K562 (cell line): Measurements from ENCODE around the gene QKI. TPM values are rescaled to one million over a fixed set of nuclear protein-coding genes. Genes with fewer than 3 reads are reported as not detected.

Experiments used
- ATAC-seq: fragments of 200-7000 bp; cut with Tn5 transposase; 3 replicates; pipeline ENCODE4 v1.9.1; 2020; ENCODE audit warnings: moderate library complexity
- BruUV-seq: library from RNA; stranded (reverse); fragments of 400-500 nt; replicated peaks from 2 replicates; lab custom pipeline; 2021; lab: Mats Ljungman, UMichigan
- CTCF ChIA-PET: fragments of 300-600 bp; formaldehyde crosslinking; extraction: SDS; loops from one replicate; lab custom pipeline; 2021; ENCODE audit warnings: low intra/inter-chr PET ratio; lab: Yijun Ruan, JAX
- POLR2A ChIA-PET: fragments of 300-600, 350-650 bp; sonication (Branson Sonifier 250); formaldehyde crosslinking; extraction: SDS; loops from one replicate; lab custom pipeline; 2021; ENCODE audit warnings: antibody characterized with exemption, inconsistent platforms; lab: Yijun Ruan, JAX
- DNase-seq, 4 experiments: peaks; one replicate each; pipeline versions ENCODE4 v3.0.0 to v3.0.0-alpha.2; 2011 to 2018; ENCODE audit warnings: low spot score in 3 of 4, mixed read lengths in 3 of 4; ENCODE audit errors: extremely low read depth in 1 of 4
- FAIRE-seq: peaks from 2 replicates; lab custom pipeline; 2011; peaks lifted over from hg19 to GRCh38; lab: Jason Lieb, UNC
- H2AFZ ChIP-seq: 2 replicates; pipeline ENCODE4 v1.6.0; 2011; ENCODE audit warnings: low read depth, low read length, control low read depth, inconsistent platforms
- H3K27ac ChIP-seq: fragments of 200-600 bp; 3 replicates; pipeline ENCODE4 v1.8.0; 2011; ENCODE audit warnings: low read depth, mild to moderate bottlenecking, control low read depth, inconsistent platforms, low read length, moderate library complexity, mixed read lengths; ENCODE audit errors: extremely low read depth
- H3K27me3 ChIP-seq, 2 experiments: fragments of 300-600 bp in 1 of 2; 2 replicates in 1 of 2; 3 replicates in 1 of 2; pipeline versions ENCODE4 v1.6.0 to v1.8.0; 2011; ENCODE audit warnings: inconsistent platforms in 2 of 2, low read length in 2 of 2, mild to moderate bottlenecking in 1 of 2, mixed read lengths in 1 of 2, moderate library complexity in 1 of 2; ENCODE audit not compliant: control insufficient read depth in 2 of 2, insufficient read depth in 2 of 2
- H3K36me3 ChIP-seq: fragments of 300-600 bp; 3 replicates; pipeline ENCODE4 v1.8.0; 2011; ENCODE audit warnings: mild to moderate bottlenecking, low read length, inconsistent platforms; ENCODE audit not compliant: control insufficient read depth, insufficient read depth
- H3K4me1 ChIP-seq, 2 experiments: fragments of 200-600 bp in 1 of 2; replicated peaks in 1 of 2; 2 replicates in 1 of 2; 3 replicates in 1 of 2; pipeline versions ENCODE4 v1.5.1 to v1.8.0; 2011; ENCODE audit warnings: inconsistent platforms in 2 of 2, low read length in 2 of 2, mild to moderate bottlenecking in 1 of 2, mixed read lengths in 1 of 2, moderate library complexity in 1 of 2; ENCODE audit not compliant: control insufficient read depth in 2 of 2, insufficient read depth in 2 of 2
- H3K4me2 ChIP-seq: 2 replicates; pipeline ENCODE4 v1.6.1; 2011; ENCODE audit warnings: low read length, control low read depth, inconsistent platforms, mixed read lengths; ENCODE audit not compliant: insufficient read depth
- H3K4me3 ChIP-seq: fragments of 200-600 bp; sonication (generic), shearing (Covaris generic); 2 replicates; pipeline ENCODE4 v1.5.1; 2016; ENCODE audit warnings: control low read depth, inconsistent platforms
- H3K79me2 ChIP-seq: fragments of 200-600 bp; 3 replicates; pipeline ENCODE4 v1.8.0; 2011; ENCODE audit warnings: low read length, inconsistent platforms; ENCODE audit not compliant: control insufficient read depth, insufficient read depth
- H3K9ac ChIP-seq, 2 experiments: 2 replicates each; pipeline versions ENCODE4 v1.6.0 to v1.6.1; 2011; ENCODE audit warnings: low read depth in 2 of 2, low read length in 2 of 2, control low read depth in 1 of 2, inconsistent platforms in 1 of 2, mild to moderate bottlenecking in 1 of 2, mixed read lengths in 1 of 2; ENCODE audit not compliant: insufficient read depth in 1 of 2
- H3K9me1 ChIP-seq: one replicate; pipeline ENCODE4 v1.6.0; 2011; ENCODE audit warnings: inconsistent platforms, mild to moderate bottlenecking, low read length, moderate library complexity; ENCODE audit not compliant: control insufficient read depth, insufficient read depth
- H3K9me3 ChIP-seq: replicated peaks from 2 replicates; pipeline ENCODE4 v1.5.1; 2011; ENCODE audit warnings: low read depth, low read length, inconsistent platforms; ENCODE audit not compliant: control insufficient read depth, insufficient read depth
- H4K20me1 ChIP-seq: replicated peaks from 2 replicates; pipeline ENCODE4 v1.6.1; 2011; ENCODE audit warnings: low read length, inconsistent platforms, mixed read lengths; ENCODE audit not compliant: control insufficient read depth, insufficient read depth
- MAFG ChIP-seq: fragments of 450-650 bp; conservative IDR thresholded peaks from 2 replicates; pipeline ENCODE4 v1.6.1; 2016; ENCODE audit warnings: missing genetic modification characterization, missing compliant biosample characterization
- PCBP2 ChIP-seq: fragments of 200-400 bp; formaldehyde crosslinking; IDR thresholded peaks from 2 replicates; pipeline ENCODE4 v1.6.1; 2018; ENCODE audit warnings: low read length, low read depth, mild to moderate bottlenecking, moderate library complexity; ENCODE audit not compliant: poor library complexity, severe bottlenecking
- TOE1 ChIP-seq, 2 experiments: fragments of 450-650 bp in 1 of 2; sonication (generic) in 1 of 2; formaldehyde crosslinking in 1 of 2; IDR thresholded peaks; 2 replicates each; pipeline versions ENCODE4 v1.7.1 to v1.8.0; 2016 to 2022; ENCODE audit warnings: borderline replicate concordance in 2 of 2, mild to moderate bottlenecking in 2 of 2, antibody characterized with exemption in 1 of 2, inconsistent platforms in 1 of 2, low read depth in 1 of 2, missing genetic modification reagents in 1 of 2, moderate library complexity in 1 of 2
- ZNF232 ChIP-seq: sonication (generic); formaldehyde crosslinking; IDR thresholded peaks from 2 replicates; pipeline ENCODE4 v1.8.0; 2022; ENCODE audit warnings: mild to moderate bottlenecking, missing genetic modification reagents
- ZNF444 ChIP-seq: fragments of 250-450 bp; sonication (Bioruptor Pico); IDR thresholded peaks from 2 replicates; pipeline ENCODE4 v1.4.0; 2020; ENCODE audit warnings: mild to moderate bottlenecking, moderate library complexity
- WGBS: fragments of 100-300 bp; shearing (Covaris generic); methylation state at CpG from one replicate; pipeline ENCODE4 v1.1.6; 2016; ENCODE audit warnings: low coverage, mixed read lengths; ENCODE audit not compliant: insufficient coverage; ENCODE audit errors: missing lambda C conversion rate; 5-methylcytosine and 5-hydroxymethylcytosine counted together
- in situ Hi-C: fragments of 300-500 bp; cut with MboI; formaldehyde crosslinking; loops from 4 replicates; pipeline ENCODE4 v1.15.0; 2018; ENCODE audit warnings: inconsistent platforms, mixed read lengths
- intact Hi-C: fragments of 100-400 bp; cut with micrococcal nuclease; formaldehyde crosslinking; loops from 2 replicates; pipeline ENCODE4 v1.14.2; 2022
- polyA plus RNA-seq, 8 experiments: library from polyadenylated mRNA; depleted of rRNA in 4 of 8; stranded (reverse) in 5 of 8; unstranded in 3 of 8; fragments of >200 nt; fragmentation: Nextera tagmentation in 2 of 8; fragmentation: Illumina TruSeq in 1 of 8; extraction: Ambion mirVana in 2 of 8; extraction: Trizol in 1 of 8; gene quantifications; 2 replicates each; pipeline versions ENCODE4 v1.2.1 to v1.2.3, GENCODE V29; 2011 to 2014; ENCODE audit warnings: inconsistent platforms in 1 of 8, missing spikeins in 1 of 8
- total RNA-seq, 7 experiments: library from RNA; depleted of rRNA in 6 of 7; stranded (reverse); fragments of >200 nt in 6 of 7; fragmentation: Illumina TruSeq in 2 of 7; extraction: Trizol in 2 of 7; gene quantifications; 2 replicates each; pipeline versions ENCODE4 v1.2.1 to v1.2.3, GENCODE V29; 2011 to 2021; ENCODE audit warnings: low replicate concordance in 1 of 7

Gene QKI
- total and polyA plus RNA-seq, 9 of the 15 experiments (the other 6 are each of a cell fraction or from before 2014, with no cell fraction given) = 20.4 to 215 (median 123) TPM

DNA sequence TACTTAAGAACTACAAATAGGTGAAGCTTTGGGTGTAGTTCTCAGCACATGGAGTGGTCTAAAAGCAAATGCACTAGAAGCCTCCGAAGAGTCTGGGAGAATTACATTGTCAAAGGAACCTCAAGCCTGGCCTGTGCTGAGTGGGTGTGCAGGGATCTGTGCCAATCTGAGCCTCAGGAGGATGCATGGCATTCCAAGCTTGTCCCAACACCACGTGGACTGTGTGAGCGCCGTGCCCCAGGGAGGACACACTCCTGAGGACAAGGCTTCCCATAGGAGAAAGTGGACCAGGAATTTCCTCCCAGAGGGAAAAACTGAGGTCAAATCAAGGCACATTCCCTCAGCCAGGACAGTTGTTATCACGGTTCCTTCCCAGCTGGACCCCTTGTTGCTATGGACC, 185.8 kb downstream of the QKI start:
- in situ Hi-C loops = no loop called here
- no peak for DNase-seq
- H4K20me1 ChIP-seq = no peaks in the 10 kb centered on the region
- 48% methylated on average over 5 of the region's 5 CpGs for WGBS
- no peak overlapping the region for H3K9ac ChIP-seq
- no peaks in the 10 kb centered on the region for H3K79me2 ChIP-seq
- BruUV-seq = no TSS peak
- H3K4me2 ChIP-seq = no peak overlapping the region
- H3K9me3 ChIP-seq = no peaks in the 10 kb centered on the region
- no peak; the same call in 2 of the 3 replicates for ATAC-seq
- ChIA-PET POLR2A (interaction anchor here (0.7 kb wide), 1 partner anchor 14 kb away, joined by 3 read pairs; no protein-coding TSS in a partner anchor), CTCF (interaction anchor here (1.1 kb wide), 1 partner anchor 172 kb away, joined by 3 read pairs; no protein-coding TSS in a partner anchor)
- no peaks in the 10 kb centered on the region for H3K36me3 ChIP-seq
- no peak overlapping the region for H3K27ac ChIP-seq
- FAIRE-seq = no peak
- H2AFZ ChIP-seq = no peak overlapping the region
- H3K4me1 ChIP-seq = no peaks in the 10 kb centered on the region
- intact Hi-C loops = no loop called here
- H3K4me3 ChIP-seq = no peak overlapping the region
- TF ChIP-seq ZNF232 (CRISPR knock-in tag) (no peak), MAFG (no peak), PCBP2 (no peak), ZNF444 (CRISPR knock-in tag) (no peak), TOE1 (IDR thresholded peaks at IDR 0.05; ENCODE audit: borderline replicate concordance) (no peak), TOE1 (CRISPR knock-in tag; IDR thresholded peaks at IDR 0.05; ENCODE audit: borderline replicate concordance, low read depth) (no peak)
- peaks cover 0 to 6% of the 10 kb centered on the region in 2 experiments; a peak in 1 of 5 replicates for H3K27me3 ChIP-seq
- H3K9me1 ChIP-seq = no peaks in the 10 kb centered on the region
